HT-29 (cell line): ENCODE results near the gene MAP7. TPM values are rescaled to one million over a fixed set of nuclear protein-coding genes. Genes with fewer than 3 reads are reported as not detected.
"Not testable (repeated sequence)": the region's sequence is repeated elsewhere in the genome, so short reads cannot be mapped to it uniquely, and the experiment has no call there.

ENCODE experiments used
- DNase-seq: peaks from one replicate; pipeline ENCODE4 v3.0.0-alpha.2; 2015; ENCODE audit warnings: low spot score
- total RNA-seq: library from RNA; depleted of rRNA; stranded (reverse); fragments of >200 nt; shearing (Covaris generic); gene quantifications from 2 replicates; pipeline ENCODE4 v1.2.3, GENCODE V29; 2014; rRNA removed

MAP7 gene
- total RNA-seq = 42.1 and 44.6 TPM in 2 replicates

- peak; percentile 93 for DNase-seq
Measured at GRCh38 chr6:136550330-136551071, at the start of gene MAP7. Gene MAP7 (minus strand): TSS chr6:136550422. CDS start chr6:136550408, 14 bp downstream.

- DNase-seq = no peak
Measured at GRCh38 chr6:136599329-136600011, 49.2 kb upstream of the MAP7 start.

- no peak for DNase-seq
Measured at GRCh38 chr6:136598048-136598447, 47.8 kb upstream of the MAP7 start.

GRCh38 chr6:136594671-136595070 is 44.4 kb upstream of the MAP7 start:
- no peak for DNase-seq

GRCh38 chr6:136593748-136594490 is 43.7 kb upstream of the MAP7 start:
- DNase-seq = peak; percentile 67

- no peak for DNase-seq
Measured at GRCh38 chr6:136592930-136593673, 42.9 kb upstream of the MAP7 start.

- DNase-seq = no peak
Measured at GRCh38 chr6:136591617-136592016, 41.4 kb upstream of the MAP7 start.

- DNase-seq = not testable (repeated sequence)
Measured at GRCh38 chr6:136590846-136591245, 40.6 kb upstream of the MAP7 start.

- DNase-seq = no peak
Measured at GRCh38 chr6:136587527-136587926, 37.3 kb upstream of the MAP7 start.

GRCh38 chr6:136586295-136586694 is 36.1 kb upstream of the MAP7 start:
- no peak for DNase-seq

- DNase-seq = not testable (repeated sequence)
Measured at GRCh38 chr6:136585523-136585922, 35.3 kb upstream of the MAP7 start.

GRCh38 chr6:136584290-136584689 is 34.1 kb upstream of the MAP7 start:
- DNase-seq = not testable (repeated sequence)

GRCh38 chr6:136582711-136583471 is 32.7 kb upstream of the MAP7 start:
- peak; percentile 61 for DNase-seq

- no peak for DNase-seq
Measured at GRCh38 chr6:136579800-136580199, 29.6 kb upstream of the MAP7 start.

GRCh38 chr6:136576821-136577220 is 26.6 kb upstream of the MAP7 start:
- DNase-seq = no peak

GRCh38 chr6:136571496-136571895 is 21.3 kb upstream of the MAP7 start:
- no peak for DNase-seq

- no peak for DNase-seq
Measured at GRCh38 chr6:136571065-136571464, 20.8 kb upstream of the MAP7 start.

- DNase-seq = peak; percentile 43
Measured at GRCh38 chr6:136568129-136568528, 17.9 kb upstream of the MAP7 start.

- peak; percentile 46 for DNase-seq
Measured at GRCh38 chr6:136567688-136568087, 17.5 kb upstream of the MAP7 start.

GRCh38 chr6:136566851-136567250 is 16.6 kb upstream of the MAP7 start:
- DNase-seq = no peak

- DNase-seq = peak; percentile 85
Measured at GRCh38 chr6:136566007-136566487, 15.8 kb upstream of the MAP7 start.
